ENCODE measurements around the gene CCDC107. TPM values are rescaled to one million over a fixed set of nuclear protein-coding genes. Genes with fewer than 3 reads are reported as not detected.
A peak's percentile ranks its signal among the peaks of the same experiment; 100 is the strongest.

CCDC107 gene
- total and polyA plus RNA-seq, 2 of the 13 experiments (the other 11 are each of a cell fraction or from before 2014, with no cell fraction given), result 7.1 to 15.2 TPM

GRCh38 chr9:35651956-35652828 lies 5.9 kb upstream of the CCDC107 start (continued):
- TF ChIP-seq MTA1 (CRISPR knock-in tag; IDR thresholded peaks at IDR 0.05; ENCODE audit: borderline replicate concordance) (no peak), ZNF615 (CRISPR knock-in tag; IDR thresholded peaks at IDR 0.05; ENCODE audit: borderline replicate concordance) (no peak), ARNT2 (CRISPR knock-in tag; IDR thresholded peaks at IDR 0.05; ENCODE audit: low read depth) (no peak), CEBPB (IDR thresholded peaks at IDR 0.05; ENCODE audit: borderline replicate concordance, low read depth, low read length) (peak; percentile 94), ZFP90 (CRISPR knock-in tag; IDR thresholded peaks at IDR 0.05; ENCODE audit: borderline replicate concordance) (peak; percentile 71; the same call in 1 of the 2 replicates), ZNF749 (CRISPR knock-in tag; IDR thresholded peaks at IDR 0.05; ENCODE audit: borderline replicate concordance) (no peak), GZF1 (CRISPR knock-in tag; IDR thresholded peaks at IDR 0.05) (no peak), CENPT (CRISPR knock-in tag; IDR thresholded peaks at IDR 0.05; ENCODE audit: low read depth) (no peak), SMC3 (IDR thresholded peaks at IDR 0.05; ENCODE audit: low read length) (no peak), ZNF530 (CRISPR knock-in tag; IDR thresholded peaks at IDR 0.05; ENCODE audit: low read depth) (no peak), PAWR (CRISPR knock-in tag; IDR thresholded peaks at IDR 0.05; ENCODE audit: borderline replicate concordance) (no peak), MLXIP (CRISPR knock-in tag; IDR thresholded peaks at IDR 0.05; ENCODE audit: borderline replicate concordance) (no peak), REST (IDR thresholded peaks at IDR 0.05; ENCODE audit: borderline replicate concordance in 1 of 2, low read depth in 1 of 2, low read length in 2 of 2) (no peak), CREBL2 (CRISPR knock-in tag; IDR thresholded peaks at IDR 0.05; ENCODE audit: borderline replicate concordance) (no peak), SNAI1 (CRISPR knock-in tag; IDR thresholded peaks at IDR 0.05; ENCODE audit: borderline replicate concordance) (no peak), ZBTB42 (CRISPR knock-in tag; IDR thresholded peaks at IDR 0.05) (no peak), ZNF33A (CRISPR knock-in tag; IDR thresholded peaks at IDR 0.05; ENCODE audit: borderline replicate concordance) (no peak), SRSF1 (optimal IDR thresholded peaks at IDR 0.05; ENCODE audit: low read depth, low read length) (no peak), ZMYM4 (CRISPR knock-in tag; IDR thresholded peaks at IDR 0.05) (no peak), SMARCE1 (IDR thresholded peaks at IDR 0.05; ENCODE audit: borderline replicate concordance) (no peak), ZC3H4 (CRISPR knock-in tag; IDR thresholded peaks at IDR 0.05; ENCODE audit: borderline replicate concordance) (no peak), YY1 (IDR thresholded peaks at IDR 0.05; ENCODE audit: insufficient read depth, insufficient replicate concordance, low read depth, low read length) (no peak), ZNF264 (CRISPR knock-in tag; IDR thresholded peaks at IDR 0.05) (no peak)
